HG03159 (cell line): ENCODE results near the gene GPC5.
"Not testable (repeated sequence)": the region's sequence is repeated elsewhere in the genome, so short reads cannot be mapped to it uniquely, and the experiment has no call there.

Experiments
- ATAC-seq: cut with Tn5 transposase; IDR thresholded peaks from one replicate; pipeline ENCODE4 v1.9.1; 2021; ENCODE audit warnings: mild to moderate bottlenecking, moderate library complexity; ENCODE audit not compliant: unreplicated experiment

Gene GPC5

GRCh38 chr13:92873029-92873428 is 1474.6 kb downstream of the GPC5 start:
- no peak for ATAC-seq

- no peak for ATAC-seq
These were observed 1488.2 kb downstream of the GPC5 start for GRCh38 chr13:92886535-92887077.

- no peak for ATAC-seq
These were observed 1496.0 kb downstream of the GPC5 start for GRCh38 chr13:92894447-92894846.

- ATAC-seq, result no peak
These were observed 1498.4 kb downstream of the GPC5 start for GRCh38 chr13:92896842-92897241.

GRCh38 chr13:92898946-92899345 is 1500.5 kb downstream of the GPC5 start:
- not testable (repeated sequence) for ATAC-seq

GRCh38 chr13:92900446-92900845 is 1502.0 kb downstream of the GPC5 start:
- no peak for ATAC-seq

GRCh38 chr13:92901739-92902138 is 1503.3 kb downstream of the GPC5 start:
- no peak for ATAC-seq

- ATAC-seq, result no peak
These were observed 1514.2 kb downstream of the GPC5 start for GRCh38 chr13:92912629-92913028.

- ATAC-seq, result no peak
These were observed 1515.4 kb downstream of the GPC5 start for GRCh38 chr13:92913840-92914239.
